HepG2 (cell line): ENCODE data around the gene SRRT. TPM values are rescaled to one million over a fixed set of nuclear protein-coding genes. Genes with fewer than 3 reads are reported as not detected.

Experiments used
- ATRX ChIP-seq: sonication (generic); formaldehyde crosslinking; IDR thresholded peaks from 2 replicates; pipeline ENCODE4 v1.4.0; 2020; ENCODE audit warnings: missing genetic modification reagents, borderline replicate concordance
- FOSL2 ChIP-seq: sonication (generic); formaldehyde crosslinking; IDR thresholded peaks from 2 replicates; pipeline ENCODE4 v1.4.0; 2020; ENCODE audit warnings: missing genetic modification reagents
- FOXA1 ChIP-seq, 2 experiments: fragments of 450-650 bp in 1 of 2; sonication (generic) in 1 of 2; formaldehyde crosslinking in 1 of 2; IDR thresholded peaks; 2 replicates each; pipeline versions ENCODE4 v1.4.0 to v1.6.1; 2016 to 2020; ENCODE audit warnings: missing genetic modification reagents in 1 of 2
- FOXJ3 ChIP-seq: sonication (generic); formaldehyde crosslinking; IDR thresholded peaks from 2 replicates; pipeline ENCODE4 v1.4.0; 2020; ENCODE audit warnings: missing genetic modification reagents, mild to moderate bottlenecking, borderline replicate concordance
- HOXA3 ChIP-seq: sonication (generic); formaldehyde crosslinking; IDR thresholded peaks from 2 replicates; pipeline ENCODE4 v1.5.0; 2020; ENCODE audit warnings: missing genetic modification reagents
- KDM5A ChIP-seq: fragments of 200-600 bp; sonication (generic); IDR thresholded peaks from 2 replicates; pipeline ENCODE4 v1.7.0; 2018; ENCODE audit warnings: antibody characterized with exemption, mild to moderate bottlenecking, low read length, borderline replicate concordance
- PPARG ChIP-seq: conservative IDR thresholded peaks from 2 replicates; pipeline ENCODE4 v1.6.1; 2016; ENCODE audit warnings: missing biosample characterization, missing genetic modification reagents
- RFX3 ChIP-seq: IDR thresholded peaks from 2 replicates; pipeline ENCODE4 v1.6.1; 2016; ENCODE audit warnings: missing biosample characterization, missing genetic modification reagents
- SALL1 ChIP-seq: sonication (generic); formaldehyde crosslinking; IDR thresholded peaks from 2 replicates; pipeline ENCODE4 v1.8.0; 2022; ENCODE audit warnings: mild to moderate bottlenecking, missing genetic modification reagents
- ZKSCAN5 ChIP-seq: sonication (generic); formaldehyde crosslinking; IDR thresholded peaks from 2 replicates; pipeline ENCODE4 v1.5.1; 2020; ENCODE audit warnings: mild to moderate bottlenecking, missing genetic modification reagents
- ZMYM2 ChIP-seq: sonication (generic); formaldehyde crosslinking; IDR thresholded peaks from 2 replicates; pipeline ENCODE4 v1.8.0; 2022; ENCODE audit warnings: mild to moderate bottlenecking, missing genetic modification reagents
- ZNF205 ChIP-seq: IDR thresholded peaks from 2 replicates; pipeline ENCODE4 v1.6.1; 2018; ENCODE audit warnings: missing biosample characterization, missing genetic modification reagents
- ZNF451 ChIP-seq: sonication (generic); formaldehyde crosslinking; IDR thresholded peaks from 2 replicates; pipeline ENCODE4 v1.5.0; 2020; ENCODE audit warnings: mild to moderate bottlenecking, missing genetic modification reagents
- ZNF501 ChIP-seq: sonication (generic); formaldehyde crosslinking; IDR thresholded peaks from 2 replicates; pipeline ENCODE4 v1.5.1; 2020; ENCODE audit warnings: mild to moderate bottlenecking, moderate library complexity, missing genetic modification reagents
- polyA plus RNA-seq, 8 experiments: library from polyadenylated mRNA; depleted of rRNA in 3 of 8; stranded (reverse) in 7 of 8; unstranded in 1 of 8; fragments of >200 nt; fragmentation: Illumina TruSeq in 4 of 8; extraction: Trizol in 4 of 8; gene quantifications; 2 replicates each; pipeline versions ENCODE4 v1.2.1 to v1.2.3, GENCODE V29; 2011 to 2016; ENCODE audit warnings: low read depth in 4 of 8, missing spikeins in 1 of 8, mixed read lengths in 1 of 8; ENCODE audit not compliant: insufficient read depth in 1 of 8
- total RNA-seq, 5 experiments: library from RNA; depleted of rRNA; stranded (reverse); fragments of >200 nt; fragmentation: Illumina TruSeq; extraction: Trizol; gene quantifications; 2 replicates each; pipeline ENCODE4 v1.2.3, GENCODE V29; 2016; ENCODE audit warnings: low read depth in 1 of 5
- TF ChIP-seq, protein P1 (sequence below): sonication (generic); formaldehyde crosslinking; IDR thresholded peaks from 2 replicates; pipeline ENCODE4 v1.5.0; 2020; ENCODE audit warnings: mild to moderate bottlenecking, missing genetic modification reagents, moderate library complexity
- TF ChIP-seq, protein P2 (sequence below): sonication (generic); formaldehyde crosslinking; IDR thresholded peaks from 2 replicates; pipeline ENCODE4 v1.4.0; 2020; ENCODE audit warnings: mild to moderate bottlenecking, missing genetic modification reagents
- TF ChIP-seq, protein P3 (sequence below): sonication (generic); formaldehyde crosslinking; IDR thresholded peaks from 2 replicates; pipeline ENCODE4 v1.5.0; 2020; ENCODE audit warnings: missing genetic modification reagents
- TF ChIP-seq, protein P4 (sequence below): sonication (generic); formaldehyde crosslinking; IDR thresholded peaks from 2 replicates; pipeline ENCODE4 v1.4.0; 2020; ENCODE audit warnings: missing genetic modification reagents

SRRT gene
- total and polyA plus RNA-seq, 2 of the 13 experiments (the other 11 are each of a cell fraction or from before 2014, with no cell fraction given), result 26.2 to 106 TPM

DNA sequence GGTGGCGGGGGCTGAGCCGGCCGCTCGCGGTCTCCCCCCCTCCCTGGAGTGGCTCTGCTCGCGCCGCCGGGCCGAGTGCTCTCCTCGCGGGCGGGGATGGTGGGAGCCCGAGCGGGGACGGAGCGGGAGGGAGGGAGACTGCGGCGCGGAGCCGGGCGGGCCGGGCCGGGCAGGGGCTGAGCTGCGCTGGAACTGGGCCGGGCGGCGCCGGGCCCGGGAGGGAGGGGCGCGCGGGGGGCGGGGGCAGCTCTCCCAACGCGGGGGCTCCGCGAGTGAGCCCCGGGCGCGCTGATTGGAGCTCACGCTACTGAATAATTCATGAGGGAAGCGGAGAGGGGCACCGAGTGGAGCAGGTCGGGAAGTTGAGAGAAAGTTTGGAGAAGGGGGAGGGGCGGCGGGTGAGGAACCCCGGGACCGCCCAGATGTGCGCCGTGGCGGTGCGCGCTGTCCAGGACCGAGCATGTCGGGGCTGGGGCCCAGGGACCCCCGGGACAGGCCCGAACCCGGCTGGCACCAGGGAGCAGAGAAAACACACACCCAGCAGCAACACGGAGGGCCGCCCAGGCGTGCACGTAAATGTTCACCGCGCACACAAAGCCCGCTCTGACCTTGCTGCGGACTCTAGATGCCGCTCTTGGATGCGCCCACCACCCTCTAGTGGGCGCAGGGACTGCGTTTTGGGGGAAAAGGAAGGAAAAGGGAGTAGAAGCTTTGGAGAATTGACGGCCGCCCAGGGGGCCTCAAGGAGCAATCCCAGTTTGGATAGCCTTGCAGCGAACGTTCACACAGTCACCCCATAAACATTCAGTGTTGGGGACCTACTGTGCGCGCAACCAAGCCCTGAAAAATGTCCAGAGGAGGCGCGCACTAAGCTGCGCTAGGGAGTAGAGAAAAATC lies 47.3 kb upstream of the SRRT start, which contains the start of gene EPHB4 (continued):
- TF ChIP-seq FOXJ3, result peak; percentile 25; the same call in 1 of the 2 replicates
- TF ChIP-seq FOXA1 (IDR thresholded peaks at IDR 0.05), result no peak
- TF ChIP-seq FOXA1 (CRISPR knock-in tag; IDR thresholded peaks at IDR 0.05), result peak; percentile 38; the same call in 1 of the 2 replicates
- TF ChIP-seq, protein P1, sequence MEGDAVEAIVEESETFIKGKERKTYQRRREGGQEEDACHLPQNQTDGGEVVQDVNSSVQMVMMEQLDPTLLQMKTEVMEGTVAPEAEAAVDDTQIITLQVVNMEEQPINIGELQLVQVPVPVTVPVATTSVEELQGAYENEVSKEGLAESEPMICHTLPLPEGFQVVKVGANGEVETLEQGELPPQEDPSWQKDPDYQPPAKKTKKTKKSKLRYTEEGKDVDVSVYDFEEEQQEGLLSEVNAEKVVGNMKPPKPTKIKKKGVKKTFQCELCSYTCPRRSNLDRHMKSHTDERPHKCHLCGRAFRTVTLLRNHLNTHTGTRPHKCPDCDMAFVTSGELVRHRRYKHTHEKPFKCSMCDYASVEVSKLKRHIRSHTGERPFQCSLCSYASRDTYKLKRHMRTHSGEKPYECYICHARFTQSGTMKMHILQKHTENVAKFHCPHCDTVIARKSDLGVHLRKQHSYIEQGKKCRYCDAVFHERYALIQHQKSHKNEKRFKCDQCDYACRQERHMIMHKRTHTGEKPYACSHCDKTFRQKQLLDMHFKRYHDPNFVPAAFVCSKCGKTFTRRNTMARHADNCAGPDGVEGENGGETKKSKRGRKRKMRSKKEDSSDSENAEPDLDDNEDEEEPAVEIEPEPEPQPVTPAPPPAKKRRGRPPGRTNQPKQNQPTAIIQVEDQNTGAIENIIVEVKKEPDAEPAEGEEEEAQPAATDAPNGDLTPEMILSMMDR (CRISPR knock-in tag), result peak; percentile 85
- 0 out of 2 replicates have a peak, but pooled peaks have one; percentile 33 for TF ChIP-seq PPARG (CRISPR knock-in tag)
- TF ChIP-seq ZNF205 (CRISPR knock-in tag), result peak; percentile 78
- no peak for TF ChIP-seq ATRX (CRISPR knock-in tag)
- TF ChIP-seq SALL1, result peak; percentile 71; the same call in 1 of the 2 replicates
- TF ChIP-seq ZKSCAN5, result peak; percentile 88
- TF ChIP-seq ZNF451 (CRISPR knock-in tag), result 0 out of 2 replicates have a peak, but pooled peaks have one; percentile 53
- TF ChIP-seq KDM5A, result peak; percentile 30; the same call in 1 of the 2 replicates
- TF ChIP-seq ZMYM2 (CRISPR knock-in tag), result peak; percentile 89
- peak; percentile 69 for TF ChIP-seq HOXA3
- TF ChIP-seq, protein P2, sequence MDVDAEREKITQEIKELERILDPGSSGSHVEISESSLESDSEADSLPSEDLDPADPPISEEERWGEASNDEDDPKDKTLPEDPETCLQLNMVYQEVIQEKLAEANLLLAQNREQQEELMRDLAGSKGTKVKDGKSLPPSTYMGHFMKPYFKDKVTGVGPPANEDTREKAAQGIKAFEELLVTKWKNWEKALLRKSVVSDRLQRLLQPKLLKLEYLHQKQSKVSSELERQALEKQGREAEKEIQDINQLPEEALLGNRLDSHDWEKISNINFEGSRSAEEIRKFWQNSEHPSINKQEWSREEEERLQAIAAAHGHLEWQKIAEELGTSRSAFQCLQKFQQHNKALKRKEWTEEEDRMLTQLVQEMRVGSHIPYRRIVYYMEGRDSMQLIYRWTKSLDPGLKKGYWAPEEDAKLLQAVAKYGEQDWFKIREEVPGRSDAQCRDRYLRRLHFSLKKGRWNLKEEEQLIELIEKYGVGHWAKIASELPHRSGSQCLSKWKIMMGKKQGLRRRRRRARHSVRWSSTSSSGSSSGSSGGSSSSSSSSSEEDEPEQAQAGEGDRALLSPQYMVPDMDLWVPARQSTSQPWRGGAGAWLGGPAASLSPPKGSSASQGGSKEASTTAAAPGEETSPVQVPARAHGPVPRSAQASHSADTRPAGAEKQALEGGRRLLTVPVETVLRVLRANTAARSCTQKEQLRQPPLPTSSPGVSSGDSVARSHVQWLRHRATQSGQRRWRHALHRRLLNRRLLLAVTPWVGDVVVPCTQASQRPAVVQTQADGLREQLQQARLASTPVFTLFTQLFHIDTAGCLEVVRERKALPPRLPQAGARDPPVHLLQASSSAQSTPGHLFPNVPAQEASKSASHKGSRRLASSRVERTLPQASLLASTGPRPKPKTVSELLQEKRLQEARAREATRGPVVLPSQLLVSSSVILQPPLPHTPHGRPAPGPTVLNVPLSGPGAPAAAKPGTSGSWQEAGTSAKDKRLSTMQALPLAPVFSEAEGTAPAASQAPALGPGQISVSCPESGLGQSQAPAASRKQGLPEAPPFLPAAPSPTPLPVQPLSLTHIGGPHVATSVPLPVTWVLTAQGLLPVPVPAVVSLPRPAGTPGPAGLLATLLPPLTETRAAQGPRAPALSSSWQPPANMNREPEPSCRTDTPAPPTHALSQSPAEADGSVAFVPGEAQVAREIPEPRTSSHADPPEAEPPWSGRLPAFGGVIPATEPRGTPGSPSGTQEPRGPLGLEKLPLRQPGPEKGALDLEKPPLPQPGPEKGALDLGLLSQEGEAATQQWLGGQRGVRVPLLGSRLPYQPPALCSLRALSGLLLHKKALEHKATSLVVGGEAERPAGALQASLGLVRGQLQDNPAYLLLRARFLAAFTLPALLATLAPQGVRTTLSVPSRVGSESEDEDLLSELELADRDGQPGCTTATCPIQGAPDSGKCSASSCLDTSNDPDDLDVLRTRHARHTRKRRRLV (CRISPR knock-in tag), result 0 out of 2 replicates have a peak, but pooled peaks have one; percentile 47
- TF ChIP-seq ZNF501 (CRISPR knock-in tag), result peak; percentile 59; the same call in 1 of the 2 replicates
- TF ChIP-seq, protein P3, sequence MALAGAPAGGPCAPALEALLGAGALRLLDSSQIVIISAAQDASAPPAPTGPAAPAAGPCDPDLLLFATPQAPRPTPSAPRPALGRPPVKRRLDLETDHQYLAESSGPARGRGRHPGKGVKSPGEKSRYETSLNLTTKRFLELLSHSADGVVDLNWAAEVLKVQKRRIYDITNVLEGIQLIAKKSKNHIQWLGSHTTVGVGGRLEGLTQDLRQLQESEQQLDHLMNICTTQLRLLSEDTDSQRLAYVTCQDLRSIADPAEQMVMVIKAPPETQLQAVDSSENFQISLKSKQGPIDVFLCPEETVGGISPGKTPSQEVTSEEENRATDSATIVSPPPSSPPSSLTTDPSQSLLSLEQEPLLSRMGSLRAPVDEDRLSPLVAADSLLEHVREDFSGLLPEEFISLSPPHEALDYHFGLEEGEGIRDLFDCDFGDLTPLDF (CRISPR knock-in tag), result peak; percentile 63; the same call in 1 of the 2 replicates
- TF ChIP-seq FOSL2 (CRISPR knock-in tag), result peak; percentile 18; the same call in 1 of the 2 replicates
- TF ChIP-seq RFX3 (CRISPR knock-in tag), result no peak
- TF ChIP-seq, protein P4, sequence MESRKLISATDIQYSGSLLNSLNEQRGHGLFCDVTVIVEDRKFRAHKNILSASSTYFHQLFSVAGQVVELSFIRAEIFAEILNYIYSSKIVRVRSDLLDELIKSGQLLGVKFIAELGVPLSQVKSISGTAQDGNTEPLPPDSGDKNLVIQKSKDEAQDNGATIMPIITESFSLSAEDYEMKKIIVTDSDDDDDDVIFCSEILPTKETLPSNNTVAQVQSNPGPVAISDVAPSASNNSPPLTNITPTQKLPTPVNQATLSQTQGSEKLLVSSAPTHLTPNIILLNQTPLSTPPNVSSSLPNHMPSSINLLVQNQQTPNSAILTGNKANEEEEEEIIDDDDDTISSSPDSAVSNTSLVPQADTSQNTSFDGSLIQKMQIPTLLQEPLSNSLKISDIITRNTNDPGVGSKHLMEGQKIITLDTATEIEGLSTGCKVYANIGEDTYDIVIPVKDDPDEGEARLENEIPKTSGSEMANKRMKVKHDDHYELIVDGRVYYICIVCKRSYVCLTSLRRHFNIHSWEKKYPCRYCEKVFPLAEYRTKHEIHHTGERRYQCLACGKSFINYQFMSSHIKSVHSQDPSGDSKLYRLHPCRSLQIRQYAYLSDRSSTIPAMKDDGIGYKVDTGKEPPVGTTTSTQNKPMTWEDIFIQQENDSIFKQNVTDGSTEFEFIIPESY (CRISPR knock-in tag), result no peak
